Thyroid gland (tissue), 4 donors: ENCODE results near the gene TENT5C.

Experiments used
- POLR2A ChIP-seq, 2 donors: fragments of 450-650 bp; IDR thresholded peaks; one replicate each; pipeline ENCODE4 v1.6.1; 2017; ENCODE audit warnings: antibody characterized with exemption in 2 of 2, mild to moderate bottlenecking in 2 of 2, moderate library complexity in 1 of 2
- TF ChIP-seq, protein P1 (sequence below), 6 experiments: fragments of 200-600 bp in 3 of 6; fragments of 450-650 bp in 3 of 6; sonication (generic) in 3 of 6; IDR thresholded peaks; one replicate each; pipeline ENCODE4 v1.5.1; 2016 to 2019; ENCODE audit warnings: antibody characterized with exemption in 6 of 6, mild to moderate bottlenecking in 2 of 6, inconsistent platforms in 1 of 6, moderate library complexity in 1 of 6

DNA sequence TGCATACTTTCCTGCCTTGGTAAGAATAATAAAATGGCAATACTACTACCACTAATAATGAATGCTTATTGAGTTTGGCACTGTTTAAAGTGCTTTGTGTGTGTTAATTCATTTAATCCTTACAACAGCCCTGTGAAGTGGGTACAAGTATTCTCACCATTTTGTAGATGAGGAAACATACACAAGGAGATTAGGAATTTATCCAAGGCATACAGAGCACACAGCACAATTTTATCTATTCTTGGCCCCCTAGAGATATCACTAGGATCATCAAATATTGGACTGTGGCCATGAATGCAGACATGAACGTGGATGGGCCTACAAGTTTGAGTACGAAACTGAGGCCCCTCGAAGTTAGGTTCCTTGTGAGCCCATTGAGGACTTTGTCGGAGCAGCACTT, 39.5 kb downstream of the TENT5C start:
- TF ChIP-seq, protein P1, sequence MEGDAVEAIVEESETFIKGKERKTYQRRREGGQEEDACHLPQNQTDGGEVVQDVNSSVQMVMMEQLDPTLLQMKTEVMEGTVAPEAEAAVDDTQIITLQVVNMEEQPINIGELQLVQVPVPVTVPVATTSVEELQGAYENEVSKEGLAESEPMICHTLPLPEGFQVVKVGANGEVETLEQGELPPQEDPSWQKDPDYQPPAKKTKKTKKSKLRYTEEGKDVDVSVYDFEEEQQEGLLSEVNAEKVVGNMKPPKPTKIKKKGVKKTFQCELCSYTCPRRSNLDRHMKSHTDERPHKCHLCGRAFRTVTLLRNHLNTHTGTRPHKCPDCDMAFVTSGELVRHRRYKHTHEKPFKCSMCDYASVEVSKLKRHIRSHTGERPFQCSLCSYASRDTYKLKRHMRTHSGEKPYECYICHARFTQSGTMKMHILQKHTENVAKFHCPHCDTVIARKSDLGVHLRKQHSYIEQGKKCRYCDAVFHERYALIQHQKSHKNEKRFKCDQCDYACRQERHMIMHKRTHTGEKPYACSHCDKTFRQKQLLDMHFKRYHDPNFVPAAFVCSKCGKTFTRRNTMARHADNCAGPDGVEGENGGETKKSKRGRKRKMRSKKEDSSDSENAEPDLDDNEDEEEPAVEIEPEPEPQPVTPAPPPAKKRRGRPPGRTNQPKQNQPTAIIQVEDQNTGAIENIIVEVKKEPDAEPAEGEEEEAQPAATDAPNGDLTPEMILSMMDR (IDR thresholded peaks at IDR 0.05), result no peak
- no peak for TF ChIP-seq POLR2A (IDR thresholded peaks at IDR 0.05)
